Measurements from ENCODE around the gene ODF2L. TPM values are rescaled to one million over a fixed set of nuclear protein-coding genes. Genes with fewer than 3 reads are reported as not detected.

ODF2L gene
- total and polyA plus RNA-seq, 2 of the 13 experiments (the other 11 are each of a cell fraction or from before 2014, with no cell fraction given) = 0.07 TPM; not detected in 1

GRCh38 chr1:86345042-86345441 is 51.1 kb downstream of the ODF2L start:
- H3K36me3 ChIP-seq (replicated peaks in 1 of 2; ENCODE audit: control insufficient read depth in 1 of 2, insufficient read depth in 2 of 2, low read length in 2 of 2) = no peaks in the 10 kb centered on the region
- in situ Hi-C loops (cut with HindIII; ENCODE audit: extremely low pct_ligation_motif_present, low pct_unique_long_range_greater_than_20kb) (no loop called here), intact Hi-C loops (cut with micrococcal nuclease; ENCODE audit: unreplicated experiment) (no loop called here)
- no TSS peak for BruUV-seq (replicated peaks)
- H3K27ac ChIP-seq (ENCODE audit: extremely low read length, insufficient read depth, low read length) = no peak overlapping the region
- DNase-seq (ENCODE audit: low spot score) (no peak), ATAC-seq (no peak), FAIRE-seq (no peak)
- TF ChIP-seq ZNF326 (CRISPR knock-in tag; IDR thresholded peaks at IDR 0.05; ENCODE audit: borderline replicate concordance) = no peak
- H3K9ac ChIP-seq (ENCODE audit: insufficient read depth, low read depth, low read length) = no peak overlapping the region
- no peak overlapping the region for H3K4me2 ChIP-seq (ENCODE audit: low read depth, low read length)
- H4K20me1 ChIP-seq (ENCODE audit: insufficient read depth, low read length) = no peaks in the 10 kb centered on the region
- no peaks in the 10 kb centered on the region for H3K9me3 ChIP-seq (ENCODE audit: low read length)
- ChIA-PET POLR2A (no interaction called here), CTCF (ENCODE audit: low intra/inter-chr PET ratio, low total read pairs) (no interaction called here)
- no peak overlapping the region for H3K4me3 ChIP-seq (replicated peaks in 1 of 3; ENCODE audit: insufficient read depth in 1 of 3, low read depth in 2 of 3, low read length in 3 of 3)
- H3K79me2 ChIP-seq (ENCODE audit: insufficient read depth, low read length) = no peaks in the 10 kb centered on the region
- 0% methylated on average over 2 of the region's 2 CpGs for WGBS (ENCODE audit: low lambda C conversion rate)
- no peaks in the 10 kb centered on the region; a peak in 1 of 5 replicates for H3K27me3 ChIP-seq (ENCODE audit: control insufficient read depth in 1 of 2, insufficient read depth in 2 of 2, low read length in 2 of 2)
- H3K4me1 ChIP-seq (ENCODE audit: insufficient read depth, low read length) = no peaks in the 10 kb centered on the region
- H2AFZ ChIP-seq (ENCODE audit: low read length) = no peak overlapping the region

- no peak overlapping the region for H2AFZ ChIP-seq (ENCODE audit: low read length)
- POLR2A ChIA-PET = no interaction called here
- no peak for ATAC-seq
Observed at GRCh38 chr1:86339906-86340305, 56.2 kb downstream of the ODF2L start.

More at GRCh38 chr1:86339906-86340305, 56.2 kb downstream of the ODF2L start:
- CTCF ChIA-PET (ENCODE audit: low intra/inter-chr PET ratio, low total read pairs) = no interaction called here
- H3K4me2 ChIP-seq (ENCODE audit: low read depth, low read length) = no peak overlapping the region
- TF ChIP-seq PITX1 (CRISPR knock-in tag; IDR thresholded peaks at IDR 0.05) = no peak
- no peak for TF ChIP-seq ZNF3 (CRISPR knock-in tag; IDR thresholded peaks at IDR 0.05)
- TF ChIP-seq IRF2 (CRISPR knock-in tag; IDR thresholded peaks at IDR 0.05) = no peak
- no peak for TF ChIP-seq ZC3H4 (CRISPR knock-in tag; IDR thresholded peaks at IDR 0.05; ENCODE audit: borderline replicate concordance)
- no peak for TF ChIP-seq ZNF256 (CRISPR knock-in tag; conservative IDR thresholded peaks at IDR 0.05)
- TF ChIP-seq ZBTB2 (CRISPR knock-in tag; IDR thresholded peaks at IDR 0.05; ENCODE audit: low read depth) = no peak
- no peak for TF ChIP-seq KLF15 (CRISPR knock-in tag; IDR thresholded peaks at IDR 0.05; ENCODE audit: borderline replicate concordance)
- intact Hi-C loops (cut with micrococcal nuclease; ENCODE audit: unreplicated experiment) = no loop called here
- H3K9ac ChIP-seq (ENCODE audit: insufficient read depth, low read depth, low read length) = no peak overlapping the region
- no peaks in the 10 kb centered on the region for H3K79me2 ChIP-seq (ENCODE audit: insufficient read depth, low read length)
- H4K20me1 ChIP-seq (ENCODE audit: insufficient read depth, low read length) = no peaks in the 10 kb centered on the region
- H3K4me1 ChIP-seq (ENCODE audit: insufficient read depth, low read length) = no peaks in the 10 kb centered on the region
- DNase-seq (ENCODE audit: low spot score) (no peak), FAIRE-seq (no peak)
- H3K27ac ChIP-seq (ENCODE audit: extremely low read length, insufficient read depth, low read length) = no peak overlapping the region
- H3K27me3 ChIP-seq (ENCODE audit: control insufficient read depth in 1 of 2, insufficient read depth in 2 of 2, low read length in 2 of 2) = no peaks in the 10 kb centered on the region
- H3K4me3 ChIP-seq (replicated peaks in 1 of 3; ENCODE audit: insufficient read depth in 1 of 3, low read depth in 2 of 3, low read length in 3 of 3) = no peak overlapping the region
- no peaks in the 10 kb centered on the region for H3K36me3 ChIP-seq (replicated peaks in 1 of 2; ENCODE audit: control insufficient read depth in 1 of 2, insufficient read depth in 2 of 2, low read length in 2 of 2)
- BruUV-seq (replicated peaks) = no TSS peak
- H3K9me3 ChIP-seq (ENCODE audit: low read length) = no peaks in the 10 kb centered on the region
- in situ Hi-C loops (cut with HindIII; ENCODE audit: extremely low pct_ligation_motif_present, low pct_unique_long_range_greater_than_20kb) = no loop called here
- WGBS (ENCODE audit: low lambda C conversion rate) = 48% methylated on average over 7 of the region's 7 CpGs

Data from HepG2 (cell line).